GM12892 (cell line): ENCODE results near the gene GPALPP1. TPM values are rescaled to one million over a fixed set of nuclear protein-coding genes. Genes with fewer than 3 reads are reported as not detected.
"Not testable (repeated sequence)": the region's sequence is repeated elsewhere in the genome, so short reads cannot be mapped to it uniquely, and the experiment has no call there.

Experiments used
- DNase-seq: peaks from one replicate; pipeline ENCODE4 v3.0.0; 2011; ENCODE audit not compliant: insufficient read length
- FAIRE-seq: peaks from 2 replicates; lab custom pipeline; 2011; peaks lifted over from hg19 to GRCh38; lab: Jason Lieb, UNC
- POLR2A ChIP-seq: IDR thresholded peaks from 2 replicates; pipeline ENCODE4 v1.6.1; 2011; ENCODE audit warnings: low read depth, low read length, control low read depth
- POLR2AphosphoS5 ChIP-seq: IDR thresholded peaks from 2 replicates; pipeline ENCODE4 v1.6.1; 2011; ENCODE audit warnings: low read depth, low read length, control low read depth
- TAF1 ChIP-seq: IDR thresholded peaks from 2 replicates; pipeline ENCODE4 v1.6.1; 2011; ENCODE audit warnings: low read depth, mild to moderate bottlenecking, control low read depth, low read length, borderline replicate concordance
- polyA plus RNA-seq: library from polyadenylated mRNA; unstranded; fragments of >200 nt; gene quantifications from one replicate; pipeline ENCODE4 v1.2.1, GENCODE V29; 2012; ENCODE audit warnings: missing spikeins, inconsistent platforms; ENCODE audit not compliant: missing spikeins

GPALPP1 gene, protein sequence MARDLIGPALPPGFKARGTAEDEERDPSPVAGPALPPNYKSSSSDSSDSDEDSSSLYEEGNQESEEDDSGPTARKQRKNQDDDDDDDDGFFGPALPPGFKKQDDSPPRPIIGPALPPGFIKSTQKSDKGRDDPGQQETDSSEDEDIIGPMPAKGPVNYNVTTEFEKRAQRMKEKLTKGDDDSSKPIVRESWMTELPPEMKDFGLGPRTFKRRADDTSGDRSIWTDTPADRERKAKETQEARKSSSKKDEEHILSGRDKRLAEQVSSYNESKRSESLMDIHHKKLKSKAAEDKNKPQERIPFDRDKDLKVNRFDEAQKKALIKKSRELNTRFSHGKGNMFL
- 26.2 TPM for polyA plus RNA-seq

DNA sequence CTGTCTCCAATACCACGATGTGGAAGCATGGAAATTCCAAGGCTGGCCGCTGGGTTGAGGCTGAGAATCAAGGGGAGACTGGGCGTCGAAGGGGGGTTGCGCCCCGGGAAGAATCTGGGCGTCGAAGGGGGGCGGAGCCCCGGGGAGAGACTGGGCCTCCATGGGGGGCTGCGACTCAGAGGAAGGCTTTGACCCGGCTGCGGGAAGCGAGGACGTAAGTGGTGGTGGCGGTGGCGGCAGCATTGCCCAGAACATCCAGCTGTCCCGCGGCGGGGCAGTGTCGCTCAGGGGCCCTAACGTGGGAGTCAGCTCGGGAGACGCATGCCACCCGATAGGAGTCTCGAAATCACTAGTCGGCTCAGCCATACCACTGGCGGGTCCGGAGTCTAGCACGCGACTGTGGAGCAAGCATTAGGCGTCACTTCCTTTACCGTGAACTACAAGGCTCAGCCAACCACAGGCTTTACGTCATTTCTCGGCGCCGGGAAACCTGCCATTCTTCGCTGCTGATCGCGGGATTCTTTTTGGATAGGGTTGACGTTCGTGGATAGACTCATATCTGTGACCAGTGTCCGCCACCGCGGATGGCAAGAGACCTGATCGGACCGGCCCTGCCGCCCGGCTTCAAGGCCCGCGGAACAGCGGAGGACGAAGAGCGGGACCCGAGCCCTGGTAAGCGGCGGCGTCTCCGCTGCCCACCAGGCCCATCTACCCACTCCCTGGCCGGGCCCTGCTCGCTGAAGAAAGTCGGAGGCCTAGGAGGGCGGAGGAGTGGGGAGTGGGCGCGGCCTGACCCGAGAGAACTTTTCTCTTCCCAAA, at the start of gene GPALPP1, which contains the start of gene NUFIP1:
GPALPP1 (plus strand) TSS at position 468 of the 819 bp plus-strand sequence; CDS start at position 585, 117 bp downstream.
NUFIP1 (minus strand) TSS at position 401 of the 819 bp plus-strand sequence; CDS start at position 366, 35 bp downstream.
- TF ChIP-seq POLR2AphosphoS5 (peak; percentile 79), TAF1 (peak; percentile 51; the same call in 1 of the 2 replicates), POLR2A (peak; percentile 76; the same call in 1 of the 2 replicates)
- DNase-seq, result peak; percentile 93
- peak; percentile 97 for FAIRE-seq

GRCh38 chr13:44943411-44943810, 45.9 kb upstream of the GPALPP1 start:
- DNase-seq, result not testable (repeated sequence)

DNA sequence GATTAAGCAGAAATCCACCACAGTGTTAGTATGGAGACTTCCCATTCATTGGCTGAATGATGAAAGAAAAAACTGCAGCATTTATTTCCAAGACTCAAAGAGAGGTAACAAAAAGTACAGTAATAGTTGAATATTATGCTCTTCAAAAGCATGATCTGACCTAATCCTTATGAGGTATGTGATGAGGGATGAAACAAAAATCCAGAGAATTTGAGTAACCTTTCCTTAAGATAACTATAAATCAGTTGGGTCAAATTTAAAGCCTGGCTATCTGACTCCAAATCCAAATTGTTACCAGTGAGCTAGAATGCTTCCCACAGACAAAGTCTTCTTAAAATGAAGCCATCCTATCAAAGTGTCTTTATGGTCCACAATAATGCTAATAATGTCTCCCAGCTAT, 38.2 kb upstream of the GPALPP1 start:
- FAIRE-seq, result no peak
- no peak for DNase-seq
- no peak for TF ChIP-seq POLR2A
- no peak for TF ChIP-seq TAF1
- no peak for TF ChIP-seq POLR2AphosphoS5

More at GRCh38 chr13:44943411-44943810, 45.9 kb upstream of the GPALPP1 start:
- FAIRE-seq, result not testable (repeated sequence)

GRCh38 chr13:44952671-44953070, 36.7 kb upstream of the GPALPP1 start:
- no peak for TF ChIP-seq POLR2AphosphoS5
- TF ChIP-seq TAF1, result no peak
- TF ChIP-seq POLR2A, result no peak
- FAIRE-seq (no peak), DNase-seq (no peak)

- FAIRE-seq (no peak), DNase-seq (no peak)
- TF ChIP-seq TAF1, result no peak
- no peak for TF ChIP-seq POLR2AphosphoS5
- no peak for TF ChIP-seq POLR2A
Observed at GRCh38 chr13:44954224-44954623, 35.1 kb upstream of the GPALPP1 start.

DNA sequence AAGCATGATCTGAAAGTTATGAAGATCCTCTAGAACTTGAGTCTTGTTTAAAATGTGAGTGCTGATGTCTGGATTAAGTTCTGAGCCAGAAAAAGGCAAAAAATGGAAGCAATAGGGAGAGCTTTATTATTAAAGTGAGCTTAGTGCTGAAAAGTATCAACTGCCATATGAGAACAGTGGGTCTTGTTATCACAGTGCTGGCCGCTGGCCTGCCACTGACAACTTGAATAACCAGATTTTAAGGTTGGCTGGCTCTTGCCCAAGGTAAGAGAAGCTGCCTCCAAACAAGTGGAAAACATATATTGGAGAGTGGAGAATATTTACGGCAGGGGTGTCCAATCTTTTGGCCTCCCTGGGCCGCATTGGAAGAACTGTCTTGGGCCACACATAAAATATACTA, 33.9 kb upstream of the GPALPP1 start:
- TF ChIP-seq POLR2AphosphoS5 (no peak), TAF1 (no peak), POLR2A (no peak)
- FAIRE-seq (no peak), DNase-seq (no peak)

DNA sequence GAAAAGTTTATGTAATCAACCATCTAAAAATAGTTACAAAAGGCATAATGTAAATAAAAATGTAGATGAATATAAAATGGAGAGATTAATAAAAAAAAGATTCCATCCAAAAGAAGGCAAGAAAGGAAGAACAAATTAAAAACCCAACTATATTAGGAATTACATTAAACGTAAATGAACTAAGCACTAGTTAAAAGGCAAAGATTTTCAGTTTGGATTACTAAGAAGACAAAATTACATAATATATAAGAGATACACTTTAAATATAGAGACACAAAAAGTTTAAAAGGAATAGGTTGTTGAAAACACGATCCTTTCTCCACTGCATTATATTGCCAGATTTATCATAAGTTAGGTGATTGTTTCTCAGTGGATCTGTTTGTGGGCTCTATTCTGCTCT, 27.3 kb upstream of the GPALPP1 start:
- DNase-seq (no peak), FAIRE-seq (no peak)
- TF ChIP-seq POLR2AphosphoS5 (no peak), POLR2A (no peak), TAF1 (no peak)

DNA sequence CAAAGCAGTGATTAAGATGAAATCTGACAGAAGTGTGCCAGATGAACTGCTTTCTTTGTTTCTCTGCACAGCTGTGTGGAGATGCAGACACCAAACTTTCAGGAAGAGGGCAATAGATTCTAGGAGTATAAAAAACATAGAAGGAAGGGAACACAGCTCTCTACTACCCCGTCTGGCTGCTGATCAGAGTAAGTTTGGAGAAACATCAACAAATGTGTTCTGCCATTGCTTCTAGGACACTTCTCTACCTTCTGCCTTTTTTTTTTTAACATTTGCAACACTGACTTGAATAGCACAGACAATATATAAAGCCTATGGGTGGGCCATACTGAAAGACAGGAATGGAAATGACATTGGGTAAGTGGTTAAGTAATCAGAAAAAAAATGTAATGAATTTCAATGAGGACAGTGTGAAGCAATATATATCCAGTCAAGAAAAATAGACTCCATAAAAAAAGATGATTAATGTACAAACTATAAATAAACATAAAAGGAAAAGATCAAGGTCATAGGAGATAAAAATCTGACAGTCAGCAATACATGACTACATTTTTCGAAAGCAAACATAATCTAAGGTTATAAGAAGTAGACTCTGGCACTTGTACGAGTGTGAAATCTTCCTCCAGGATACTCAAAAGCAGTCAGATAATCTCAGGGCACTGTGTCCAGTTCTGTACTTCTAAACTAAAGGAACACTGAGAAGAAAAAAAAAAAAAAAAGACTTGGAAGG, 21.5 kb upstream of the GPALPP1 start:
- DNase-seq, result no peak
- no peak for FAIRE-seq
- no peak for TF ChIP-seq TAF1
- TF ChIP-seq POLR2AphosphoS5, result no peak
- no peak for TF ChIP-seq POLR2A

DNA sequence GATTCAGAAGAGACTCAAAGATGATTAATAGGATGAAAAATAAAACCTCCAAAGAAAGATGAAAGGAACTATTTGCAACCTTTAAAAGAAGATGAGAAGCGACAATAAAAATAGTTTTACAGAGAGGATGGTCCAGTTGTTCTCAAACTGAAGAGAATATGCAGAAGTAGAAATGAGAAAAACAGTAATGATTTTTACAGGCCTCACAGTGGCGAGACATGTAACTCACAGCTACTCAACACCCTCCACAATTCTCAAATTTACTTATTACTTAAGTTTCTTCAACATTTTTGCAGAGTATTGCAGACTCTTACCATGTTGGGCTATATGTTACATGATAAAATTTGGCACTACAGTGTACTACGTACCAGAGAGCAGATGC, 20.9 kb upstream of the GPALPP1 start:
- FAIRE-seq (no peak), DNase-seq (no peak)
- no peak for TF ChIP-seq POLR2A
- TF ChIP-seq TAF1, result no peak
- TF ChIP-seq POLR2AphosphoS5, result no peak

DNA sequence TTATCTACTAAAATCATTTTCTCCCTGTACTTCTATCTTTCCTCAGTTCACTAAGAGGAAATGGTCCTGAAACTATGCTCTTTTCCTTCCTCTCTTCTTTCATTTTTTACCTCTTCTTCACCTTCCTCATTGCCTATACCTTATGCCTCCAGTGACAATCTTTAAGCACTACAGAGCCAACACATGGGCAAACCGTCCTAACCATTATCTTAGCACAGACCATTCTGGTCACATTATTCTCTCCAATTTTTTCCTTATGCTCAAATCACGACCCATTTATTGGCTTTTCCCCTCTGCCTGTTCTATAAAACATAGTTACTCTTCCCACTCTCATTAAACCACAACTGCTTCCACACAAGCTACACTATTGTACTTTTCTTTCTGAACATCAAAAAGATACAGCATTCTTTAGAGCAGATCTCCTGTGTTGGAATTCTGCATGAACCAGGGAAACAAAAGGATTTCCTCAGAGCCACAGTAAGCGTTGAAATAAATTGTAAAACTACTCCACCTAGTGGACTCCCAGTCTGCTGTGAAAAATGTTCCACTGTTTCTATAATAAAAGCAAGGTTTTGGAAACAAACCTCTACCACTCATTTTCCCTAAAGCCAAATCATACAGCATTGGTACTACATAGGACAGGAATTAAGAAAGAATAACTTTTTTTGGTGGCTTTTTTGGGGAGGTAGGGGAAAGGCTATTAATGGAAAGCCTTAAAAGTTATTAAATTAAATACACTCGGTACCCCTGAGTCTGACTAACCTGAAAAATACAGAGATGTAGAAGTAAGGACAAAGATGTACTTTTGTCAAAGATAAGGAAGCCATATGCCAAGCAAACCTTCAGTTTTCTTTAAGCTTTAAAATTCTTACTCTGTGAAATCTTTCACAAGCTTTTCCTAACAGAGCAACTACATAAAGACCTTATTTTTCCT, 19.5 kb upstream of the GPALPP1 start:
- FAIRE-seq, result peak; percentile 80
- TF ChIP-seq TAF1 (no peak), POLR2AphosphoS5 (no peak), POLR2A (no peak)
- no peak for DNase-seq
